Measurements from ENCODE around the gene DUSP7. TPM values are rescaled to one million over a fixed set of nuclear protein-coding genes. Genes with fewer than 3 reads are reported as not detected.

The DUSP7 gene
- total and polyA plus RNA-seq, 10 donors, result 5.4 to 68.6 (median 36.2) TPM

GRCh38 chr3:52051444-52051843 lies 4.9 kb downstream of the DUSP7 start:
- 59 to 75% (median 70%) methylated on average over 4 to 8 of the region's 8 CpGs for WGBS, 5 donors
- no peaks in the 10 kb centered on the region for H3K27me3 ChIP-seq (replicated peaks in 1 of 7)
- peaks cover 3 to 69% (median 29%) of the 10 kb centered on the region in 6 donors for H3K36me3 ChIP-seq
- H3K9me3 ChIP-seq, result no peaks in the 10 kb centered on the region
- peak; percentile 86 for DNase-seq
- intact Hi-C loops (cut with DNase I; ENCODE audit: low total_unique reads), result loop anchor here (10.0 kb wide), 2 partner anchors 47 to 73 kb away; no protein-coding TSS in a partner anchor
- TF ChIP-seq POLR2AphosphoS5 (IDR thresholded peaks at IDR 0.05), result peak; percentile 80 to 91 (median 89)
- no peak for TF ChIP-seq POLR2A (IDR thresholded peaks at IDR 0.05)
- no peak overlapping the region for H3K4me3 ChIP-seq
- peaks cover 69 to 95% (median 90%) of the 10 kb centered on the region in 6 donors for H3K4me1 ChIP-seq
- H3K27ac ChIP-seq, result peak overlapping the region; percentile 82 to 95 (median 90)

- H3K4me3 ChIP-seq, result no peak overlapping the region
- H3K36me3 ChIP-seq, result peaks cover 3 to 69% (median 29%) of the 10 kb centered on the region in 6 donors
- peaks cover 69 to 98% (median 93%) of the 10 kb centered on the region in 6 donors for H3K4me1 ChIP-seq
- 82 to 90% (median 88%) methylated on average over 17 to 21 of the region's 21 CpGs for WGBS, 5 donors
- DNase-seq, result no peak
- peak overlapping the region; percentile 82 to 95 (median 90) for H3K27ac ChIP-seq
- no peaks in the 10 kb centered on the region for H3K9me3 ChIP-seq
- intact Hi-C loops (cut with DNase I; ENCODE audit: low total_unique reads), result loop anchor here (10.0 kb wide), 2 partner anchors 46 to 74 kb away; no protein-coding TSS in a partner anchor
- TF ChIP-seq POLR2A (IDR thresholded peaks at IDR 0.05) (no peak), POLR2AphosphoS5 (IDR thresholded peaks at IDR 0.05) (peak in 1 of 3 donors; percentile 70)
- H3K27me3 ChIP-seq (replicated peaks in 1 of 7), result no peaks in the 10 kb centered on the region
Measured at GRCh38 chr3:52050571-52050970, 5.8 kb downstream of the DUSP7 start.

GRCh38 chr3:52049503-52049902 lies 6.9 kb downstream of the DUSP7 start:
- peak in 1 of 3 donors; percentile 27 for TF ChIP-seq POLR2AphosphoS5 (IDR thresholded peaks at IDR 0.05)
- no peak for TF ChIP-seq POLR2A (IDR thresholded peaks at IDR 0.05)
- Histone ChIP-seq H3K9me3 (no peaks in the 10 kb centered on the region), H3K4me3 (no peak overlapping the region), H3K27ac (peak overlapping the region in 6 of 8 donors; percentile 4 to 90 (median 74)), H3K27me3 (replicated peaks in 1 of 7) (no peaks in the 10 kb centered on the region), H3K36me3 (peaks cover 3 to 68% (median 29%) of the 10 kb centered on the region in 6 donors), H3K4me1 (peaks cover 65 to 87% (median 84%) of the 10 kb centered on the region in 6 donors)
- WGBS, 5 donors, result 64 to 97% (median 83%) methylated on average over 2 of the region's 2 CpGs
- DNase-seq, result no peak
- intact Hi-C loops (cut with DNase I; ENCODE audit: low total_unique reads), result no loop called here

- intact Hi-C loops (cut with DNase I; ENCODE audit: low total_unique reads), result no loop called here
- Histone ChIP-seq H3K4me3 (no peak overlapping the region), H3K36me3 (peaks cover 3 to 51% (median 29%) of the 10 kb centered on the region in 6 donors), H3K9me3 (no peaks in the 10 kb centered on the region), H3K27me3 (replicated peaks in 1 of 7) (no peaks in the 10 kb centered on the region), H3K27ac (peak overlapping the region; percentile 20 to 78 (median 66)), H3K4me1 (peaks cover 44 to 66% (median 63%) of the 10 kb centered on the region in 6 donors)
- no peak for TF ChIP-seq CTCF (IDR thresholded peaks at IDR 0.05 in 8 of 11, conservative IDR thresholded peaks at IDR 0.05 in 3 of 11)
- TF ChIP-seq POLR2AphosphoS5 (IDR thresholded peaks at IDR 0.05), result peak in 1 of 3 donors; percentile 24
- TF ChIP-seq POLR2A (IDR thresholded peaks at IDR 0.05), result no peak
- DNase-seq, result no peak
- 78 to 100% (median 84%) methylated on average over 2 to 20 of the region's 20 CpGs for WGBS, 5 donors
Measured at GRCh38 chr3:52047295-52047960, 8.9 kb downstream of the DUSP7 start.

GRCh38 chr3:52046902-52047239 lies 9.5 kb downstream of the DUSP7 start:
- Histone ChIP-seq H3K27me3 (replicated peaks in 1 of 7) (no peaks in the 10 kb centered on the region), H3K4me1 (peaks cover 38 to 61% (median 58%) of the 10 kb centered on the region in 6 donors), H3K36me3 (peaks cover 3 to 46% (median 29%) of the 10 kb centered on the region in 6 donors), H3K27ac (peak overlapping the region in 7 of 8 donors; percentile 39 to 78 (median 67)), H3K4me3 (no peak overlapping the region), H3K9me3 (no peaks in the 10 kb centered on the region)
- DNase-seq, result no peak
- TF ChIP-seq POLR2A (IDR thresholded peaks at IDR 0.05) (no peak), POLR2AphosphoS5 (IDR thresholded peaks at IDR 0.05) (peak in 1 of 3 donors; percentile 17)
- intact Hi-C loops (cut with DNase I; ENCODE audit: low total_unique reads), result no loop called here
- WGBS, 5 donors, result 74 to 83% (median 78%) methylated on average over 7 of the region's 7 CpGs

All from spleen (tissue), 11 donors.